ENCODE measurements around the gene CCT6B.
A peak's percentile ranks its signal among the peaks of the same experiment; 100 is the strongest.
"Not testable (repeated sequence)": the region's sequence is repeated elsewhere in the genome, so short reads cannot be mapped to it uniquely, and the experiment has no call there.

The CCT6B gene

GRCh38 chr17:34980681-34981537 is 19.6 kb upstream of the CCT6B start:
- peak; percentile 97 for DNase-seq

GRCh38 chr17:34980353-34980680 is 19.1 kb upstream of the CCT6B start, which contains the start of gene LIG3:
TSS of gene LIG3 (plus strand) at chr17:34980512. CDS start at chr17:34983006, 2,494 bp downstream.
- peak; percentile 87 for DNase-seq

GRCh38 chr17:34979650-34980352 is 18.5 kb upstream of the CCT6B start:
- no peak for DNase-seq

GRCh38 chr17:34979153-34979552 is 17.9 kb upstream of the CCT6B start:
- DNase-seq = no peak

- DNase-seq = no peak
These were observed 13.8 kb upstream of the CCT6B start for GRCh38 chr17:34974794-34975785.

GRCh38 chr17:34974179-34974578 is 12.9 kb upstream of the CCT6B start:
- no peak for DNase-seq

GRCh38 chr17:34958438-34958837 is 2.8 kb downstream of the CCT6B start:
- no peak for DNase-seq

GRCh38 chr17:34950780-34951179 is 10.5 kb downstream of the CCT6B start:
- not testable (repeated sequence) for DNase-seq

GRCh38 chr17:34930283-34930682 is 31.0 kb downstream of the CCT6B start:
- no peak for DNase-seq

- DNase-seq = no peak
These were observed 34.6 kb downstream of the CCT6B start for GRCh38 chr17:34926661-34927060.

- no peak for DNase-seq
These were observed 40.6 kb downstream of the CCT6B start for GRCh38 chr17:34920676-34921075.

GRCh38 chr17:34917381-34917780 is 43.9 kb downstream of the CCT6B start:
- DNase-seq = no peak

- DNase-seq = no peak
These were observed 45.1 kb downstream of the CCT6B start for GRCh38 chr17:34916120-34916519.

- no peak for DNase-seq
These were observed 48.3 kb downstream of the CCT6B start for GRCh38 chr17:34913001-34913400.

GRCh38 chr17:34909040-34909439 is 52.2 kb downstream of the CCT6B start:
- DNase-seq = no peak

- DNase-seq = peak; percentile 27
These were observed 58.3 kb downstream of the CCT6B start for GRCh38 chr17:34902831-34903547.

GRCh38 chr17:34899643-34900291 is 61.5 kb downstream of the CCT6B start:
- no peak for DNase-seq

GRCh38 chr17:34895383-34895782 is 65.9 kb downstream of the CCT6B start:
- DNase-seq = no peak

- no peak for DNase-seq
These were observed 66.3 kb downstream of the CCT6B start for GRCh38 chr17:34894964-34895363.

GRCh38 chr17:34892461-34893249 is 68.6 kb downstream of the CCT6B start:
- DNase-seq = peak; percentile 9

Measured in right kidney (tissue), 1 donor.